Measurements from ENCODE around the gene NUBP2.
A peak's percentile ranks its signal among the peaks of the same experiment; 100 is the strongest.

Gene NUBP2

DNA sequence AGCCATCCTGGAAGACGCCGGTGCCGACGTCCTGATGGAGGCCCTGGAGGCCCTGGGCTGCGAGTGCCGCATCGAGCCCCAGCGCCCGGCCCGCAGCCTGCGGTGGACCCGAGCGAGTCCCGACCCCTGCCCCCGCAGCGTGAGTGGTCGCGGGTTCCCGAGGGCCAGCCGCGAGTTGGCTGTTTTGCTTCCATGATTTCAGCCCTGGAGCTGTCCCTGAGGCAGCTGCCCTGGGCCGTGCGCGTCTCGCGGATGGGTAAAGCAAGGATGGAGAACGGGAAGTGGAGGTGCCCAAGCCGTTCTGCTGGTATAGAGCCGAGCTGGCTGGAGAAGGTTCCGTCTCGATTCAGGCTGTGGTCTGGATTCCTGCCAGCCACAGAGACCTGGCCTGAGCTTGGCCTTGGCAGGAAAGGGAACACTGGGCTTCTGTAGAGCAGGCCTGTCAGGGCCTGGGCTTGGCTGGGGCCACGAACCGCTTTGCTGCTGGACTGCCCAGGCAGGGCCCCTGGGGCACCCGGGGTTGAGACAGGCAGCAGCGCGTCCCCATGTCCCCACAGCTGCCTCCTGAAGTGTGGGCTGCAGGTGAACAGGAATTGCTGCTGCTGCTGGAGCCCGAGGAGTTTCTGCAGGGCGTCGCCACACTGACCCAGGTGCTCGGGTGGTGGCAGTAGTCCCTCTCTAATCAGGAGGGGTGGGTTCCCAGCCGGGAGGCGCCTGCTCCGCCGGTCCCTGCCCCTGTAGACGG, 8.9 kb upstream of the NUBP2 start (continued):
- TF ChIP-seq, protein P1, sequence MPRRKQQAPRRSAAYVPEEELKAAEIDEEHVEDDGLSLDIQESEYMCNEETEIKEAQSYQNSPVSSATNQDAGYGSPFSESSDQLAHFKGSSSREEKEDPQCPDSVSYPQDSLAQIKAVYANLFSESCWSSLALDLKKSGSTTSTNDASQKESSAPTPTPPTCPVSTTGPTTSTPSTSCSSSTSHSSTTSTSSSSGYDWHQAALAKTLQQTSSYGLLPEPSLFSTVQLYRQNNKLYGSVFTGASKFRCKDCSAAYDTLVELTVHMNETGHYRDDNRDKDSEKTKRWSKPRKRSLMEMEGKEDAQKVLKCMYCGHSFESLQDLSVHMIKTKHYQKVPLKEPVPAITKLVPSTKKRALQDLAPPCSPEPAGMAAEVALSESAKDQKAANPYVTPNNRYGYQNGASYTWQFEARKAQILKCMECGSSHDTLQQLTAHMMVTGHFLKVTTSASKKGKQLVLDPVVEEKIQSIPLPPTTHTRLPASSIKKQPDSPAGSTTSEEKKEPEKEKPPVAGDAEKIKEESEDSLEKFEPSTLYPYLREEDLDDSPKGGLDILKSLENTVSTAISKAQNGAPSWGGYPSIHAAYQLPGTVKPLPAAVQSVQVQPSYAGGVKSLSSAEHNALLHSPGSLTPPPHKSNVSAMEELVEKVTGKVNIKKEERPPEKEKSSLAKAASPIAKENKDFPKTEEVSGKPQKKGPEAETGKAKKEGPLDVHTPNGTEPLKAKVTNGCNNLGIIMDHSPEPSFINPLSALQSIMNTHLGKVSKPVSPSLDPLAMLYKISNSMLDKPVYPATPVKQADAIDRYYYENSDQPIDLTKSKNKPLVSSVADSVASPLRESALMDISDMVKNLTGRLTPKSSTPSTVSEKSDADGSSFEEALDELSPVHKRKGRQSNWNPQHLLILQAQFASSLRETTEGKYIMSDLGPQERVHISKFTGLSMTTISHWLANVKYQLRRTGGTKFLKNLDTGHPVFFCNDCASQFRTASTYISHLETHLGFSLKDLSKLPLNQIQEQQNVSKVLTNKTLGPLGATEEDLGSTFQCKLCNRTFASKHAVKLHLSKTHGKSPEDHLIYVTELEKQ (tag by site-specific recombination; IDR thresholded peaks at IDR 0.05; ENCODE audit: borderline replicate concordance) = no peak
- TF ChIP-seq ZNF596 (tag by site-specific recombination; IDR thresholded peaks at IDR 0.05) = no peak
- TF ChIP-seq, protein P2, sequence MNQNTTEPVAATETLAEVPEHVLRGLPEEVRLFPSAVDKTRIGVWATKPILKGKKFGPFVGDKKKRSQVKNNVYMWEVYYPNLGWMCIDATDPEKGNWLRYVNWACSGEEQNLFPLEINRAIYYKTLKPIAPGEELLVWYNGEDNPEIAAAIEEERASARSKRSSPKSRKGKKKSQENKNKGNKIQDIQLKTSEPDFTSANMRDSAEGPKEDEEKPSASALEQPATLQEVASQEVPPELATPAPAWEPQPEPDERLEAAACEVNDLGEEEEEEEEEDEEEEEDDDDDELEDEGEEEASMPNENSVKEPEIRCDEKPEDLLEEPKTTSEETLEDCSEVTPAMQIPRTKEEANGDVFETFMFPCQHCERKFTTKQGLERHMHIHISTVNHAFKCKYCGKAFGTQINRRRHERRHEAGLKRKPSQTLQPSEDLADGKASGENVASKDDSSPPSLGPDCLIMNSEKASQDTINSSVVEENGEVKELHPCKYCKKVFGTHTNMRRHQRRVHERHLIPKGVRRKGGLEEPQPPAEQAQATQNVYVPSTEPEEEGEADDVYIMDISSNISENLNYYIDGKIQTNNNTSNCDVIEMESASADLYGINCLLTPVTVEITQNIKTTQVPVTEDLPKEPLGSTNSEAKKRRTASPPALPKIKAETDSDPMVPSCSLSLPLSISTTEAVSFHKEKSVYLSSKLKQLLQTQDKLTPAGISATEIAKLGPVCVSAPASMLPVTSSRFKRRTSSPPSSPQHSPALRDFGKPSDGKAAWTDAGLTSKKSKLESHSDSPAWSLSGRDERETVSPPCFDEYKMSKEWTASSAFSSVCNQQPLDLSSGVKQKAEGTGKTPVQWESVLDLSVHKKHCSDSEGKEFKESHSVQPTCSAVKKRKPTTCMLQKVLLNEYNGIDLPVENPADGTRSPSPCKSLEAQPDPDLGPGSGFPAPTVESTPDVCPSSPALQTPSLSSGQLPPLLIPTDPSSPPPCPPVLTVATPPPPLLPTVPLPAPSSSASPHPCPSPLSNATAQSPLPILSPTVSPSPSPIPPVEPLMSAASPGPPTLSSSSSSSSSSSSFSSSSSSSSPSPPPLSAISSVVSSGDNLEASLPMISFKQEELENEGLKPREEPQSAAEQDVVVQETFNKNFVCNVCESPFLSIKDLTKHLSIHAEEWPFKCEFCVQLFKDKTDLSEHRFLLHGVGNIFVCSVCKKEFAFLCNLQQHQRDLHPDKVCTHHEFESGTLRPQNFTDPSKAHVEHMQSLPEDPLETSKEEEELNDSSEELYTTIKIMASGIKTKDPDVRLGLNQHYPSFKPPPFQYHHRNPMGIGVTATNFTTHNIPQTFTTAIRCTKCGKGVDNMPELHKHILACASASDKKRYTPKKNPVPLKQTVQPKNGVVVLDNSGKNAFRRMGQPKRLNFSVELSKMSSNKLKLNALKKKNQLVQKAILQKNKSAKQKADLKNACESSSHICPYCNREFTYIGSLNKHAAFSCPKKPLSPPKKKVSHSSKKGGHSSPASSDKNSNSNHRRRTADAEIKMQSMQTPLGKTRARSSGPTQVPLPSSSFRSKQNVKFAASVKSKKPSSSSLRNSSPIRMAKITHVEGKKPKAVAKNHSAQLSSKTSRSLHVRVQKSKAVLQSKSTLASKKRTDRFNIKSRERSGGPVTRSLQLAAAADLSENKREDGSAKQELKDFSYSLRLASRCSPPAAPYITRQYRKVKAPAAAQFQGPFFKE (tag by site-specific recombination; IDR thresholded peaks at IDR 0.05; ENCODE audit: borderline replicate concordance) = no peak
- no peak for TF ChIP-seq ZNF555 (tag by site-specific recombination; conservative IDR thresholded peaks at IDR 0.05)
- TF ChIP-seq ZNF623 (tag by site-specific recombination; IDR thresholded peaks at IDR 0.05) = no peak
- TF ChIP-seq CTCF (tag by site-specific recombination; IDR thresholded peaks at IDR 0.05) = no peak; the same call in 1 of the 2 replicates
- peak; percentile 43; the same call in 1 of the 2 replicates for TF ChIP-seq ZNF335 (tag by site-specific recombination; conservative IDR thresholded peaks at IDR 0.05)
- TF ChIP-seq ZNF510 (tag by site-specific recombination; IDR thresholded peaks at IDR 0.05; ENCODE audit: insufficient replicate concordance) = no peak
- no peak for TF ChIP-seq ZNF138 (tag by site-specific recombination; IDR thresholded peaks at IDR 0.05; ENCODE audit: borderline replicate concordance)
- TF ChIP-seq ZNF24 (tag by site-specific recombination; IDR thresholded peaks at IDR 0.05) = 0 out of 2 replicates have a peak, but pooled peaks have one; percentile 3
- TF ChIP-seq, protein P3, sequence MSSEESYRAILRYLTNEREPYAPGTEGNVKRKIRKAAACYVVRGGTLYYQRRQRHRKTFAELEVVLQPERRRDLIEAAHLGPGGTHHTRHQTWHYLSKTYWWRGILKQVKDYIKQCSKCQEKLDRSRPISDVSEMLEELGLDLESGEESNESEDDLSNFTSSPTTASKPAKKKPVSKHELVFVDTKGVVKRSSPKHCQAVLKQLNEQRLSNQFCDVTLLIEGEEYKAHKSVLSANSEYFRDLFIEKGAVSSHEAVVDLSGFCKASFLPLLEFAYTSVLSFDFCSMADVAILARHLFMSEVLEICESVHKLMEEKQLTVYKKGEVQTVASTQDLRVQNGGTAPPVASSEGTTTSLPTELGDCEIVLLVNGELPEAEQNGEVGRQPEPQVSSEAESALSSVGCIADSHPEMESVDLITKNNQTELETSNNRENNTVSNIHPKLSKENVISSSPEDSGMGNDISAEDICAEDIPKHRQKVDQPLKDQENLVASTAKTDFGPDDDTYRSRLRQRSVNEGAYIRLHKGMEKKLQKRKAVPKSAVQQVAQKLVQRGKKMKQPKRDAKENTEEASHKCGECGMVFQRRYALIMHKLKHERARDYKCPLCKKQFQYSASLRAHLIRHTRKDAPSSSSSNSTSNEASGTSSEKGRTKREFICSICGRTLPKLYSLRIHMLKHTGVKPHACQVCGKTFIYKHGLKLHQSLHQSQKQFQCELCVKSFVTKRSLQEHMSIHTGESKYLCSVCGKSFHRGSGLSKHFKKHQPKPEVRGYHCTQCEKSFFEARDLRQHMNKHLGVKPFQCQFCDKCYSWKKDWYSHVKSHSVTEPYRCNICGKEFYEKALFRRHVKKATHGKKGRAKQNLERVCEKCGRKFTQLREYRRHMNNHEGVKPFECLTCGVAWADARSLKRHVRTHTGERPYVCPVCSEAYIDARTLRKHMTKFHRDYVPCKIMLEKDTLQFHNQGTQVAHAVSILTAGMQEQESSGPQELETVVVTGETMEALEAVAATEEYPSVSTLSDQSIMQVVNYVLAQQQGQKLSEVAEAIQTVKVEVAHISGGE (tag by site-specific recombination; conservative IDR thresholded peaks at IDR 0.05; ENCODE audit: low read depth) = no peak
- TF ChIP-seq ZNF600 (tag by site-specific recombination; IDR thresholded peaks at IDR 0.05) = peak; percentile 89
- no peak for TF ChIP-seq ZNF548 (tag by site-specific recombination; IDR thresholded peaks at IDR 0.05)
- TF ChIP-seq HOXA7 (CRISPR knock-in tag; IDR thresholded peaks at IDR 0.05; ENCODE audit: borderline replicate concordance) = no peak
- TF ChIP-seq ZBTB48 (tag by site-specific recombination; IDR thresholded peaks at IDR 0.05) = no peak; the same call in 1 of the 2 replicates
- TF ChIP-seq ZNF157 (tag by site-specific recombination; IDR thresholded peaks at IDR 0.05) = no peak
- TF ChIP-seq HOXC10 (CRISPR knock-in tag; IDR thresholded peaks at IDR 0.05) = no peak
- TF ChIP-seq RBAK (tag by site-specific recombination; IDR thresholded peaks at IDR 0.05) = no peak
- TF ChIP-seq ZNF221 (tag by site-specific recombination; IDR thresholded peaks at IDR 0.05; ENCODE audit: borderline replicate concordance) = no peak
- no peak for TF ChIP-seq ZBTB7A (tag by site-specific recombination; IDR thresholded peaks at IDR 0.05; ENCODE audit: low read depth)
- TF ChIP-seq ZNF658 (tag by site-specific recombination; IDR thresholded peaks at IDR 0.05) = no peak
- no peak for TF ChIP-seq ZNF146 (tag by site-specific recombination; IDR thresholded peaks at IDR 0.05)
- TF ChIP-seq ZNF660 (tag by site-specific recombination; IDR thresholded peaks at IDR 0.05) = no peak
- TF ChIP-seq ZNF114 (tag by site-specific recombination; IDR thresholded peaks at IDR 0.05) = no peak
- no peak; the same call in 1 of the 2 replicates for TF ChIP-seq ZEB2 (tag by site-specific recombination; IDR thresholded peaks at IDR 0.05)

Measured in HEK293 (cell line).